Muscle of arm (tissue), 14 donors: ENCODE data around the gene RADIL. TPM values are rescaled to one million over a fixed set of nuclear protein-coding genes. Genes with fewer than 3 reads are reported as not detected.
"Not testable (repeated sequence)": the region's sequence is repeated elsewhere in the genome, so short reads cannot be mapped to it uniquely, and the experiment has no call there.

Experiments
- DNase-seq: peaks from one replicate; pipeline ENCODE4 v3.0.0-alpha.2; 2013
- long read RNA-seq, 11 donors: transcript quantifications; one replicate each; lab custom pipeline, GENCODE V29; 2026
- polyA plus RNA-seq, 12 donors: library from polyadenylated mRNA; unstranded; fragments of 120-200 nt; gene quantifications; one replicate each; pipeline ENCODE4 v1.2.1, GENCODE V29; 2013; ENCODE audit not compliant: insufficient read length in 12 of 12

Gene RADIL, protein sequence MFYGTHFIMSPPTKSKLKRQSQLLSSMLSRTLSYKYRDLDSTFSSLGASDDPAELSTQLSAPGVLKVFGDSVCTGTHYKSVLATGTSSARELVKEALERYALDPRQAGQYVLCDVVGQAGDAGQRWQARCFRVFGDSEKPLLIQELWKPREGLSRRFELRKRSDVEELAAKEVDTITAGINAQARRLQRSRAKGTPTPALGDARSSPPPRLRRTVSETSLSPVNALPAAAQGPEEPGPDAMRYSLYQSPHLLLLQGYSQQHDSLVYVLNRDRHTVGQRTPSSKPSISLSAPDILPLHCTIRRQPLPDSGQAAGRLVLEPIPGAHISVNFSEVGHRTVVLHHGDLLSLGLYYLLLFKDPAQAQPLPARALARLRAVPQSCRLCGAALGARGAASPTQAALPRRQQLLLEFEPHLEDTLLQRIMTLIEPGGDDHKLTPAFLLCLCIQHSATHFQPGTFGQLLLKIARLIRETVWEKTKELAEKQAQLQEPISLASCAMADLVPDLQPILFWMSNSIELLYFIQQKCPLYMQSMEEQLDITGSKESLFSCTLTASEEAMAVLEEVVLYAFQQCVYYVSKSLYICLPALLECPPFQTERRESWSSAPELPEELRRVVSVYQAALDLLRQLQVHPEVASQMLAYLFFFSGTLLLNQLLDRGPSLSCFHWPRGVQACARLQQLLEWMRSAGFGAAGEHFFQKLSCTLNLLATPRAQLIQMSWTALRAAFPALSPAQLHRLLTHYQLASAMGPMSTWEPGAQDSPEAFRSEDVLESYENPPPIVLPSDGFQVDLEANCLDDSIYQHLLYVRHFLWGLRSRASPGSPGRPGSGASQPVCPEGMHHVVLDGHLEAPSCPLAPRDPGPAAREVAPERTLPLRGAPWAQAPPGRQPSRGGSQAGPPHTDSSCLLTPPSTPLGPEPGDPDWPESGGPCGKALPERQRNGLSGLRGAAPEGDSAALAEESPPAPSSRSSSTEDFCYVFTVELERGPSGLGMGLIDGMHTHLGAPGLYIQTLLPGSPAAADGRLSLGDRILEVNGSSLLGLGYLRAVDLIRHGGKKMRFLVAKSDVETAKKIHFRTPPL
- 10 to 100 TPM in 1 of 12 donors, 1 to 10 TPM in 10, not detected in 1; 2.0 to 14.4 (median 3.5) TPM for polyA plus RNA-seq
- long read RNA-seq, donor 1 = 0 reads
- long read RNA-seq, donor 2 = 0 reads
- long read RNA-seq, donor 3 = 0 reads
- long read RNA-seq, donor 4 = 0 reads
- long read RNA-seq, donor 5 = 0 reads
- long read RNA-seq, donor 6 = 0 reads
- long read RNA-seq, donor 7 = 0 reads
- long read RNA-seq, donor 8, partial matches to known transcripts = 0 of 2 reads
- long read RNA-seq, donor 8, other reads (novel, unspliced or antisense) = 0 of 2 reads
- long read RNA-seq, donor 9 = 0 reads
- long read RNA-seq, donor 10 = 0 reads
- long read RNA-seq, donor 11 = 0 reads

DNA sequence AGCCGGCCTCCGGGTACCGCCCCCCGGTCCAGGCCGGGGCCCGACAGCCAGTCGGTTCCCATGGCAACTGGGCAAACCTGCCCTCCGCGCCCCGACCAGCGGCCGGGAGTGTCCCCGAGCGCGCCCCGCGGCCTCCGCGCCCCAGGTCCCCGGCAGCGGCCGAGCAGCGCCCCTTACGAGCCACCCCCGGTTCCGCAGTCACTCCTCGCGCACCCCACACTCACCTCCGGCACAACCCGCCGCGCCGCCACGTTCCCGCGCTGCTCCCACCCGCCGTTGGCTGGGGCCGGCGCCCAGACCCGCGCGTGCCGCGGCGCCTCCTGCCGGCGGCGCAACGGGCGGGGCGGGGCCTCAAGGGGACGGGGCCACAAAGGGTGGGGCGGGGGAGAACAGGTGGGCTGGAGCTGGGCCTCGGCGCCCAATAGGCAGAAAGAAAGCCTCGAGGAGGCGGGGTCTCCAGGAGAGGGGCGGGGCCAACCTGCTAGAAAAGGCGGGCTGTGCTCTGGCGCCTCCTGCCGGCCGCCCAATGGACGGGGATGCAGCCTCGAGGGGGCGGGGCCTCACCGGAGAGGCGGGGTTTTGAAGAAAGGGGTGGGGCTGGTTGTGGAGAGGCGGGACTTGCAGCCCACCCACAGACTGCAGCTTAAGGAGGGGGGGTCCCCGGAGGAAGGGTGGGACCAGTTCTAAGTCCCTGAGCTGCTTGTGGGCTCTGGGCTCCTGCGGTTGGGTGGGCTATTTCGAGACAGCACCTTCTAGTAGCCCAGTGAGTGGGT is at the start of gene RADIL:
Gene RADIL, minus strand, starts transcription at position 345 of the 773 bp plus-strand sequence. CDS start 5,577 bp downstream, outside the sequence.
- peak; percentile 87 for DNase-seq

DNA sequence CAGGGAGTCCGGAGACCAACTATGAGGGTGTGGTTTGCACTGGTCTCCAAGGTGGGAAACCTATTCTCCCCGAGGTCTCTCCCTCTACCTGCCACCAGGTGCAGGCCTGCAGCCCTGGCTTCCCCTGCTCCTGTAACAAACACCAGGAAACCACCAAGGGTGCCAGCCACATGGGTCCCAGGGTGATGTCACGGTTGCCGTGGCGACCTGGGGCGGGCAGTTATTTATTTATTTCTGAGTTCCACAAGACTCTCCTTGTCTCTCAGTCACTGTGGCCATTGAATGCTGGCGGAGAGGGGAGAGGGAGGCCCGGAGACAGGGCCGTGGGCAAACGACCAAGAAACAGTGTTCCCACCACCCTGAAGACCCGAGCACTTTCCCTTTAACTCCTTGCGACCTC is 48.4 kb upstream of the RADIL start:
- DNase-seq = no peak

DNA sequence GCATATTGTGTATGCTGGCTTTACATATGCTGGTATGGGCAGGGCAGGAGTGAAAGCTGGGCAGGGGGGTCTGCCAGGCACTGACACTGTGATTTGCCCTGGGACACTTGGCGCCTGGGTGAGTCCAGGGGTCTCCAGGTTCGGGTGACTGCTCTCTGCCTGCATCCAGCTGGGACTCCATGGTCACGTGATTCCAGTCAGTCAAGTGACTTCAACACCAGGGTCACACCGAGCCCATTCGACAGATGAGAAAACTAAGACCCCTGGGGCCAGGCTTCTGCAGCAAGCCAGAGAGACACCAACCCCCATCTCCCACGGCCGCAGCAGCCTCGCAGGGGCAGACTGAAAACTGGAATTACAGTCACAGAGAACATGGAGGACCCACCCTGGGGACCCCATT is 45.5 kb upstream of the RADIL start:
- DNase-seq = no peak

DNA sequence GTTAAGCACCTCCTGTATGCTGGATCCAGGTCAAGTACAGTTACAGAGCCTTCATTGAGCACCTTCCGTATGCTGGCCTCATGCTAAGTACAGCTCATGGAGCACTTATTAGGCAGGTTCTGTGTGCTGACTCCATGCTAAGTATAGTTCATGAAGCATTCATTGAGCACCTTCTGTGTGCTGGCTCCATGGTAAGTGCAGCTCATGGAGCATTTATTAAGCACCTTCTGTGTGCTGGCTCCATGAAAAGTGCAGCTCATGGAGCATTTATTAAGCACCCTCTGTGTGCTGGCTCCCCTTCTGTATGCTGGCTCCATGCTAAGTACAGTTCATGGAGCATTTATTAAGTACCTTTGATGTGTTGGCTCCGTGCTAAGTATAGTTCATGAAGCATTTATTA is 44.9 kb upstream of the RADIL start:
- DNase-seq = no peak

GRCh38 chr7:4919969-4920766 is 36.7 kb upstream of the RADIL start:
- no peak for DNase-seq

GRCh38 chr7:4916113-4916512 is 32.6 kb upstream of the RADIL start:
- no peak for DNase-seq

GRCh38 chr7:4911111-4911828 is 27.8 kb upstream of the RADIL start:
- no peak for DNase-seq

DNA sequence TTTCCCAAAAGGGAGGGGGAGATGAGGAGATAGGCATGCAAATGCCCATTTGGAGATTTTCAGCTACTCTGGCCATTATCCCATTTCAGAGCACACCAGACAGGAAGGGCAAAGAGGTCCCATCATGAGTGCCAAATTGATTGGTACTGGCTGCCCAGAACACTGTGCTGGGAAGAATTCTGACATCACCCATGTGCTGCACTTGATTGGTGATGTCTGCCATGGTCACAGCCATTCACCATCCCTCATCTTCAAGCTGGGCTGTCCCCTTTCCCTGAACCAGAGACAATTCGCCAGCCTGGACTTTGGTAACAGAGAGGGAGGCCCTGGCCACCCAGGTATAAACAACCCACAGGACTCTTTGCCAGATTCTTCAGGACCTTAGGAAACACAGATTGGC is 23.2 kb upstream of the RADIL start:
- no peak for DNase-seq

- no peak for DNase-seq
Measured at GRCh38 chr7:4905171-4905570, 21.7 kb upstream of the RADIL start.

- no peak for DNase-seq
Measured at GRCh38 chr7:4904346-4904745, 20.8 kb upstream of the RADIL start.

DNA sequence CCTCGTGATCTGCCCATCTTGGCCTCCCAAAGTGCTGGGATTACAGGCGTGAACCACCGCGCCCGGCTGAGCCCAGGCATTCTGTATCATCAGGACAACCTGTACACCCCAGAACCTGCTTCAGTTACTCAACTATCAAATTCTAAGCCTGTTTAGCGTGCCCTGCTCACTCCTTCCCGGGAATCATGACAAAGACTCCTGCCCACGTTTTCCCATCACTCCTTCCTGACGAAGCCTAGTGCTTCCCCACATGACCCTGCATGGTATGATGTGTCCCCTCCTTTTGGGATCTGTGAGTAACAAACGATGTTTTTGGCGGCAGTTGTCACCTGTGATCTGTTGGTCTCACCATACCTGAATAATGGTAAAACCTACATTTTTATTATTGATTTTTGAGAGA is 12.2 kb upstream of the RADIL start:
- no peak for DNase-seq

- DNase-seq = no peak
Measured at GRCh38 chr7:4894482-4894881, 11.0 kb upstream of the RADIL start.

DNA sequence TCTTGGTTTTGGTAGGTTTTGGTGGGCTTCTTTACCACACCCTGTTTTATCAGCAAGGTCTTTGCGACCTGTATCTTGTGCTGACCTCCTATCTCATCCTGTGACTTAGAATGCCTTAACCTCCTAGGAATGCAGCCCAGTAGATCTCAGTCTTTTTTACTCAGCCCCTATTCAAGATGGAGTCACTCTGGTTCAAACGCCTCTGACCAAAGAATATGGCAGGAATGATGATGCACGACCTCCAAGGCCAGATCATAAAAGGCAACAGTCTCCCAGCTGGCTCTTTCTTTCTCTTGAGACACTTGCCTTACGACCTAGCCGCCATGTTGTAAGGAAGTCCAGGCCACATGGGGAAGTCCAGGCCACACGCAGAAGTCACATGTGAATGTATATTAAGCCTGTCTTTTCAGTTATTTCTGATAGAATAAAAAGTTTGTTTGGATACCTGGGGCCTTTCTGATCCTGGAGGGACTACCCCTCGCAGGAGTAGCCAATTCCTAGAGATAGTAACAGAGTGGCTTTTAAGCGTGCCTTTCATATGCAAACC is 10.5 kb upstream of the RADIL start:
- no peak for DNase-seq

DNA sequence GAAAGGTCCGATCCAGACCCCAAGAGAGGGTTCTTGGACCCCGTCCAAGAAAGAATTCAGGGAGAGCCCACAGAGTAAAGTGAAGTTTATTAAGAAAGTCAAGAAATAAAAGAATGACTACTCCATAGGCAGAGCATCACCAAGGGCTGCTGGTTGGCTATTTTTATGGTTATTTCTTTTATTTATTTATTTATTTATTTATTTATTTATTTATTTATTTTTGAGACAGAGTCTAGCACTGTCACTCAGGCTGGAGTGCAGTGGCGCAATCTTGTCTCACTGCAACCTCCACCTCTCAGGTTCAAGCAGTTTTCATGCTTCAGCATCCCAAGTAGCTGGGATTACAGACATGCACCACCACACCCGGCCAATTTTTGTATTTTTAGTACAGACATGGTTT is 9.7 kb upstream of the RADIL start:
- not testable (repeated sequence) for DNase-seq

DNA sequence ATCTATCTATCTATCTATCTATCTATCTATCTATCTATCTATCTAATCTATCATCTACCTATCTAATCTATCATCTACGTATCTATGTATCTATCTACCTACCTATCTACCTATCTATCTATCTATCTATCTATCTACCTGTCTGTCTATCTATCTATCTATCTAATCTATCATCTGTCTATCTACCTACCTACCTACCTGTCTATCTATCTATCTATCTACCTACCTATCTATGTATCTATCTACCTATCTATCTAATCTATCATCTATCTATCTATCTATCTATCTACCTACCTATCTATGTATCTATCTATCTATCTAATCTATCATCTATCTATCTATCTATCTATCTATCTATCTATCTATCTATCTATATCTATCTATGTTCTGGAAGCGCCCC is 8.0 kb upstream of the RADIL start:
- not testable (repeated sequence) for DNase-seq

GRCh38 chr7:4889682-4890081 is 6.2 kb upstream of the RADIL start:
- no peak for DNase-seq

GRCh38 chr7:4888161-4888560 is 4.6 kb upstream of the RADIL start:
- DNase-seq = no peak

- no peak for DNase-seq
Measured at GRCh38 chr7:4886671-4887070, 3.2 kb upstream of the RADIL start.

- no peak for DNase-seq
Measured at GRCh38 chr7:4885317-4885807, 1.8 kb upstream of the RADIL start.
